Heart left ventricle (tissue), 16 donors: ENCODE measurements around the gene SOX11. TPM values are rescaled to one million over a fixed set of nuclear protein-coding genes. Genes with fewer than 3 reads are reported as not detected.

ENCODE experiments used
- ATAC-seq, 4 donors: fragments of 200-7000 bp; cut with Tn5 transposase; one replicate each; pipeline ENCODE4 v1.9.1; 2020 to 2022; ENCODE audit warnings: moderate library complexity in 4 of 4, mild to moderate bottlenecking in 3 of 4, moderate number of reproducible peaks in 1 of 4
- DNase-seq, 5 donors: peaks; one replicate each; pipeline ENCODE4 v3.0.0-alpha.2; 2020
- H3K27ac ChIP-seq, 12 donors: fragments of 200-600 bp; sonication (generic) in 4 of 12; one replicate each; pipeline versions ENCODE4 v1.5.0 to v1.8.0; 2016 to 2022; ENCODE audit warnings: mild to moderate bottlenecking in 2 of 12
- H3K27me3 ChIP-seq, 9 donors: fragments of 200-600 bp; sonication (generic) in 2 of 9; one replicate each; pipeline versions ENCODE4 v1.5.1 to v1.8.0; 2016 to 2022; ENCODE audit warnings: mild to moderate bottlenecking in 3 of 9
- H3K36me3 ChIP-seq, 9 donors: fragments of 200-600 bp; sonication (generic) in 2 of 9; one replicate each; pipeline versions ENCODE4 v1.5.0 to v1.8.0; 2018 to 2022; ENCODE audit warnings: mild to moderate bottlenecking in 2 of 9
- H3K4me1 ChIP-seq, 12 donors: fragments of 200-600 bp; sonication (generic) in 4 of 12; one replicate each; pipeline versions ENCODE4 v1.5.0 to v1.8.0; 2016 to 2022; ENCODE audit warnings: mild to moderate bottlenecking in 3 of 12
- H3K4me3 ChIP-seq, 12 donors: fragments of 200-600 bp; sonication (generic) in 4 of 12; one replicate each; pipeline versions ENCODE4 v1.5.0 to v1.8.0; 2017 to 2022; ENCODE audit warnings: mild to moderate bottlenecking in 9 of 12, moderate library complexity in 4 of 12
- H3K9me3 ChIP-seq, 12 donors: fragments of 200-600 bp; sonication (generic) in 4 of 12; one replicate each; pipeline versions ENCODE4 v1.5.0 to v1.8.0; 2016 to 2022; ENCODE audit warnings: mild to moderate bottlenecking in 1 of 12
- CTCF ChIP-seq, 12 donors: fragments of 200-600 bp; sonication (generic) in 4 of 12; IDR thresholded peaks; one replicate each; pipeline versions ENCODE4 v1.5.0 to v1.8.0; 2018 to 2022; ENCODE audit warnings: antibody characterized with exemption in 12 of 12, mild to moderate bottlenecking in 5 of 12
- POLR2A ChIP-seq, 2 donors: fragments of 450-650 bp; IDR thresholded peaks; one replicate each; pipeline ENCODE4 v1.6.1; 2017; ENCODE audit warnings: antibody characterized with exemption in 2 of 2, mild to moderate bottlenecking in 2 of 2, moderate library complexity in 2 of 2
- WGBS, 4 donors: extraction: QIAGEN DNeasy Blood & Tissue Kit in 2 of 4; methylation state at CpG; one replicate each; pipeline versions ENCODE4 v1.1.5 to v1.1.7; 2013 to 2018; 5-methylcytosine and 5-hydroxymethylcytosine counted together
- intact Hi-C, 10 donors: fragments of 100-400 bp; cut with DNase I; formaldehyde crosslinking; loops; one replicate each; pipeline versions ENCODE4 v1.11.1 to v1.14.2; 2022
- polyA plus RNA-seq, 2 donors: library from polyadenylated mRNA; stranded (reverse); fragments of 200-250 nt; gene quantifications; one replicate each; pipeline ENCODE4 v1.2.3, GENCODE V29; 2013
- total RNA-seq, 9 donors: library from RNA; depleted of rRNA in 2 of 9; stranded (reverse); fragments of >200 nt in 2 of 9; fragmentation: NEBNext Ultra II Directional in 3 of 9; extraction: Animal tissue kit (Norgen Biotek cat#: 25700) in 3 of 9; gene quantifications; one replicate each; pipeline versions ENCODE4 v1.1.0 to v1.2.4, GENCODE V29; 2016 to 2023
- donor health status: ischemic (EF 13 %, LVEDD 7.1; RV severe dilation, severe dysfunction).
- donor health status: healthy with polysubstance abuse.
- donor health status: DM: no; HTN: yes; CAD: no.
- donor health status: DM: no; HTN: no; CAD: no.
- donor health status: ischemic (EF 25% LVEDD 6.9; RV normal size, moderate dysfunction).
- donor health status: ischemic (EF 25% LVEDD 5.7; RV mildly dilated, moderate dysfunction).
- donor health status: healthy.
- donor health status: DM: yes; HTN: yes; CAD: no.
- donor health status: ischemic (EF 35%, LVEDD 5.7; RV mildly dilated, moderate dysfunction).
- donor health status: nonischemic (EF 11% LVEDD 7.7; RV severe dilation, severe dysfunction).
- donor health status: DM: yes; HTN: yes; CAD: no.
- donor health status: PGD.
- donor health status: ischemic (EF 29% LVEDD 5.4; RV normal size, mild dysfunction).
- donor health status: nonischemic (EF 23%, LVEDD 6.1; RV moderate dilation, normal function).

Gene SOX11
- total and polyA plus RNA-seq, 11 donors: 0.48 to 5.6 (median 1.3) TPM

- ATAC-seq: no peak
- H3K4me3 ChIP-seq: no peak overlapping the region
- H3K4me1 ChIP-seq: no peaks in the 10 kb centered on the region
- intact Hi-C loops: no loop called here
- TF ChIP-seq POLR2A (IDR thresholded peaks at IDR 0.05) (no peak), CTCF (IDR thresholded peaks at IDR 0.05) (no peak)
- H3K27ac ChIP-seq: no peak overlapping the region
- H3K27me3 ChIP-seq: peaks cover 0 to 6% (median 0%) of the 10 kb centered on the region in 9 donors
- WGBS, 4 donors: 74 to 83% (median 79%) methylated on average over 4 of the region's 4 CpGs
- H3K36me3 ChIP-seq: no peaks in the 10 kb centered on the region
- DNase-seq: no peak
- no peaks in the 10 kb centered on the region for H3K9me3 ChIP-seq
These were observed 56.8 kb downstream of the SOX11 start for GRCh38 chr2:5748946-5749345.

GRCh38 chr2:5749347-5749746, 57.2 kb downstream of the SOX11 start:
- ATAC-seq (peak; percentile 86 to 97 (median 90)), DNase-seq (peak; percentile 67 to 86 (median 84))
- Histone ChIP-seq H3K27ac (no peak overlapping the region), H3K9me3 (no peaks in the 10 kb centered on the region), H3K4me1 (no peaks in the 10 kb centered on the region), H3K4me3 (no peak overlapping the region), H3K36me3 (no peaks in the 10 kb centered on the region), H3K27me3 (peaks cover 0 to 6% (median 0%) of the 10 kb centered on the region in 9 donors)
- TF ChIP-seq CTCF (IDR thresholded peaks at IDR 0.05): no peak
- TF ChIP-seq POLR2A (IDR thresholded peaks at IDR 0.05): no peak
- WGBS, 4 donors: 56 to 66% (median 61%) methylated on average over 8 of the region's 8 CpGs
- intact Hi-C loops: no loop called here
